OCI-LY1 (cell line): ENCODE data around the gene REPS1.

Source experiments
- EZH2 ChIP-seq: fragments of 200-600 bp; sonication (generic), shearing (Covaris generic); IDR thresholded peaks from 2 replicates; pipeline ENCODE4 v1.8.0; 2017; ENCODE audit warnings: borderline replicate concordance, mixed run types, mild to moderate bottlenecking, antibody characterized with exemption, low read length, moderate library complexity, mixed read lengths
- TF ChIP-seq, protein P1 (sequence below): fragments of 200-600 bp; sonication (generic), shearing (Covaris generic); IDR thresholded peaks from 2 replicates; pipeline ENCODE4 v1.5.1; 2017; ENCODE audit warnings: mild to moderate bottlenecking, antibody characterized with exemption, low read length, moderate library complexity, mixed read lengths

DNA sequence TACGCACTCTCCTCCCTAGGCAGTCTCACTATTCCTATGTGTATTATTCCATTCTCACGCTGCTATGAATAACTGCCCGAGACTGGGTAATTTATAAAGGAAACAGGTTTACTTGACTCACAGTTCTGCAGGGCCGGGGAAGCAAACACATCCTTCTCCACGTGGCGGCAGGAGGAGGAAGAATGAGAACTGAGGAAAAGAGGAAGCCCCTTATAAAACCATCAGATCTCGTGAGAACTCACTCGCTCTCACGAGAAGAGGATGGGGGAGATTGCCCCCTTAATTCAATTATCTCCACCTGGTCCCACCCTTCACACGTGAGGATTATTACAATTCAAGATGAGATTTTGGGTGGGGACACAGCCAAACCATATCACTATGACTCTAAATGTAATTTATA lies 130.3 kb downstream of the REPS1 start:
- TF ChIP-seq EZH2: no peak
- TF ChIP-seq, protein P1, sequence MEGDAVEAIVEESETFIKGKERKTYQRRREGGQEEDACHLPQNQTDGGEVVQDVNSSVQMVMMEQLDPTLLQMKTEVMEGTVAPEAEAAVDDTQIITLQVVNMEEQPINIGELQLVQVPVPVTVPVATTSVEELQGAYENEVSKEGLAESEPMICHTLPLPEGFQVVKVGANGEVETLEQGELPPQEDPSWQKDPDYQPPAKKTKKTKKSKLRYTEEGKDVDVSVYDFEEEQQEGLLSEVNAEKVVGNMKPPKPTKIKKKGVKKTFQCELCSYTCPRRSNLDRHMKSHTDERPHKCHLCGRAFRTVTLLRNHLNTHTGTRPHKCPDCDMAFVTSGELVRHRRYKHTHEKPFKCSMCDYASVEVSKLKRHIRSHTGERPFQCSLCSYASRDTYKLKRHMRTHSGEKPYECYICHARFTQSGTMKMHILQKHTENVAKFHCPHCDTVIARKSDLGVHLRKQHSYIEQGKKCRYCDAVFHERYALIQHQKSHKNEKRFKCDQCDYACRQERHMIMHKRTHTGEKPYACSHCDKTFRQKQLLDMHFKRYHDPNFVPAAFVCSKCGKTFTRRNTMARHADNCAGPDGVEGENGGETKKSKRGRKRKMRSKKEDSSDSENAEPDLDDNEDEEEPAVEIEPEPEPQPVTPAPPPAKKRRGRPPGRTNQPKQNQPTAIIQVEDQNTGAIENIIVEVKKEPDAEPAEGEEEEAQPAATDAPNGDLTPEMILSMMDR: no peak
